Panc1 (cell line): ENCODE results near the gene CDYL2. TPM values are rescaled to one million over a fixed set of nuclear protein-coding genes. Genes with fewer than 3 reads are reported as not detected.

Experiments used
- ATAC-seq: fragments of 200-7000 bp; cut with Tn5 transposase; 2 replicates; pipeline ENCODE4 v1.9.1; 2020; ENCODE audit warnings: mild to moderate bottlenecking, moderate library complexity
- BruUV-seq: library from RNA; stranded (reverse); fragments of 400-500 nt; replicated peaks from 2 replicates; lab custom pipeline; 2021; lab: Mats Ljungman, UMichigan
- CTCF ChIA-PET: fragments of 300-600 bp; sonication (Branson Sonifier 250); formaldehyde crosslinking; loops from one replicate; lab custom pipeline; 2022; ENCODE audit warnings: antibody characterized with exemption; lab: Charles Lee
- POLR2A ChIA-PET: fragments of 300-600 bp; sonication (Branson Sonifier 250); formaldehyde crosslinking; loops from one replicate; lab custom pipeline; 2022; ENCODE audit warnings: antibody characterized with exemption; lab: Charles Lee
- DNase-seq: peaks from one replicate; pipeline ENCODE4 v3.0.0-alpha.2; 2010; ENCODE audit warnings: low read depth, low spot score
- H3K27ac ChIP-seq: 2 replicates; pipeline ENCODE4 v1.5.1; 2011; ENCODE audit warnings: mild to moderate bottlenecking, low read length, inconsistent platforms
- H3K27me3 ChIP-seq: fragments of 200-500 bp; sonication (Bioruptor generic); 2 replicates; pipeline ENCODE4 v1.6.0; 2014; ENCODE audit warnings: low read length, inconsistent platforms; ENCODE audit not compliant: control insufficient read depth, insufficient read depth
- H3K36me3 ChIP-seq: fragments of 200-500 bp; sonication (Bioruptor generic); 2 replicates; pipeline ENCODE4 v1.5.1; 2014; ENCODE audit warnings: inconsistent platforms, mild to moderate bottlenecking, low read length, moderate library complexity; ENCODE audit not compliant: control insufficient read depth, insufficient read depth
- H3K4me1 ChIP-seq: 2 replicates; pipeline ENCODE4 v1.5.1; 2011; ENCODE audit warnings: inconsistent platforms, mild to moderate bottlenecking, low read length, moderate library complexity; ENCODE audit not compliant: control insufficient read depth, insufficient read depth
- H3K4me3 ChIP-seq, 2 experiments: 2 replicates each; pipeline ENCODE4 v1.5.1; 2011 to 2012; ENCODE audit warnings: low read depth in 2 of 2, low read length in 2 of 2, mild to moderate bottlenecking in 2 of 2, inconsistent platforms in 1 of 2, moderate library complexity in 1 of 2
- H3K9me3 ChIP-seq: fragments of 200-500 bp; sonication (Bioruptor generic); 2 replicates; pipeline ENCODE4 v1.5.1; 2014; ENCODE audit warnings: low read depth, mild to moderate bottlenecking, inconsistent platforms, low read length, moderate library complexity; ENCODE audit not compliant: control insufficient read depth, insufficient read depth
- CTCF ChIP-seq: fragments of 450-650 bp; IDR thresholded peaks from 2 replicates; pipeline ENCODE4 v1.5.1; 2017; ENCODE audit warnings: mild to moderate bottlenecking
- POLR2AphosphoS5 ChIP-seq: IDR thresholded peaks from 2 replicates; pipeline ENCODE4 v1.6.1; 2012; ENCODE audit warnings: mild to moderate bottlenecking, low read depth, low read length, moderate library complexity
- SIN3A ChIP-seq: IDR thresholded peaks from 2 replicates; pipeline ENCODE4 v1.6.1; 2012; ENCODE audit warnings: low read depth, mild to moderate bottlenecking, low read length, moderate library complexity, borderline replicate concordance; ENCODE audit not compliant: insufficient read depth
- TCF7L2 ChIP-seq: IDR thresholded peaks from 2 replicates; pipeline ENCODE4 v1.6.1; 2011; ENCODE audit warnings: mild to moderate bottlenecking, low read depth, low read length, inconsistent platforms
- in situ Hi-C: cut with HindIII; loops from 2 replicates; pipeline ENCODE4 v1.10.0; 2016; ENCODE audit warnings: low sequenced_read_pairs, low pct_unique_long_range_greater_than_20kb
- intact Hi-C: fragments of 100-400 bp; cut with micrococcal nuclease; formaldehyde crosslinking; loops from one replicate; pipeline ENCODE4 v1.10.0; 2022; ENCODE audit not compliant: unreplicated experiment
- total RNA-seq: library from RNA; stranded (reverse); gene quantifications from one replicate; pipeline ENCODE4 v1.2.1, GENCODE V29; 2021; ENCODE audit not compliant: unreplicated experiment
- TF ChIP-seq, protein P1 (sequence below), 2 experiments: IDR thresholded peaks; 2 replicates each; pipeline ENCODE4 v1.6.1; 2011 to 2012; ENCODE audit warnings: low read depth in 2 of 2, control low read depth in 1 of 2, low read length in 1 of 2, mild to moderate bottlenecking in 1 of 2, moderate library complexity in 1 of 2; ENCODE audit not compliant: insufficient read depth in 1 of 2

Gene CDYL2
- total RNA-seq, 1 experiment from 2014 or later, result 6.1 TPM

DNA sequence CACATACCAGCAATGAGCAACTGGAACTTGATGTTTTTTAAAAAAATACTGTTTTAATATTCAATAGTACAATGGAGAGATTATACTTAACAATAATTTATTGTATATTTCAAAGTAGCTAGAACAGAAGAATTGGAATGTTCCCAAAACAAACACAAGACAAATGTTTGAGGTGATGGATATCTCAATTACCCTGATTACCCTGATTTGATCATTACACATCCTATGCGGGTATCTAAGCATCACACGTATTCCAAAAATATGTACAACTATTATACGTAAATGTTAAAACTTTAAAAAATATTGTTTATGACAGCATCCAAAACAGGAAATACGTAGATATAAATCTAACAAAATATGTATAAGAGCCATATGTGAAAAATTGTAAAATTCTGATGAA is 166.8 kb downstream of the CDYL2 start:
- ATAC-seq, result no peak
- TF ChIP-seq SIN3A, result no peak
- no peak for TF ChIP-seq POLR2AphosphoS5
- Histone ChIP-seq H3K4me1 (no peaks in the 10 kb centered on the region), H3K4me3 (no peak overlapping the region), H3K36me3 (no peaks in the 10 kb centered on the region), H3K9me3 (no peaks in the 10 kb centered on the region), H3K27ac (no peak overlapping the region), H3K27me3 (no peaks in the 10 kb centered on the region)
- intact Hi-C loops, result no loop called here
- ChIA-PET CTCF (no interaction called here), POLR2A (no interaction called here)
- in situ Hi-C loops, result no loop called here
- BruUV-seq, result no TSS peak
- no peak for DNase-seq

- no peak for TF ChIP-seq TCF7L2
- no peak for TF ChIP-seq POLR2AphosphoS5
- TF ChIP-seq SIN3A, result no peak
- TF ChIP-seq, protein P1, sequence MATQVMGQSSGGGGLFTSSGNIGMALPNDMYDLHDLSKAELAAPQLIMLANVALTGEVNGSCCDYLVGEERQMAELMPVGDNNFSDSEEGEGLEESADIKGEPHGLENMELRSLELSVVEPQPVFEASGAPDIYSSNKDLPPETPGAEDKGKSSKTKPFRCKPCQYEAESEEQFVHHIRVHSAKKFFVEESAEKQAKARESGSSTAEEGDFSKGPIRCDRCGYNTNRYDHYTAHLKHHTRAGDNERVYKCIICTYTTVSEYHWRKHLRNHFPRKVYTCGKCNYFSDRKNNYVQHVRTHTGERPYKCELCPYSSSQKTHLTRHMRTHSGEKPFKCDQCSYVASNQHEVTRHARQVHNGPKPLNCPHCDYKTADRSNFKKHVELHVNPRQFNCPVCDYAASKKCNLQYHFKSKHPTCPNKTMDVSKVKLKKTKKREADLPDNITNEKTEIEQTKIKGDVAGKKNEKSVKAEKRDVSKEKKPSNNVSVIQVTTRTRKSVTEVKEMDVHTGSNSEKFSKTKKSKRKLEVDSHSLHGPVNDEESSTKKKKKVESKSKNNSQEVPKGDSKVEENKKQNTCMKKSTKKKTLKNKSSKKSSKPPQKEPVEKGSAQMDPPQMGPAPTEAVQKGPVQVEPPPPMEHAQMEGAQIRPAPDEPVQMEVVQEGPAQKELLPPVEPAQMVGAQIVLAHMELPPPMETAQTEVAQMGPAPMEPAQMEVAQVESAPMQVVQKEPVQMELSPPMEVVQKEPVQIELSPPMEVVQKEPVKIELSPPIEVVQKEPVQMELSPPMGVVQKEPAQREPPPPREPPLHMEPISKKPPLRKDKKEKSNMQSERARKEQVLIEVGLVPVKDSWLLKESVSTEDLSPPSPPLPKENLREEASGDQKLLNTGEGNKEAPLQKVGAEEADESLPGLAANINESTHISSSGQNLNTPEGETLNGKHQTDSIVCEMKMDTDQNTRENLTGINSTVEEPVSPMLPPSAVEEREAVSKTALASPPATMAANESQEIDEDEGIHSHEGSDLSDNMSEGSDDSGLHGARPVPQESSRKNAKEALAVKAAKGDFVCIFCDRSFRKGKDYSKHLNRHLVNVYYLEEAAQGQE (IDR thresholded peaks at IDR 0.05; ENCODE audit: insufficient read depth in 1 of 2, low read depth in 2 of 2, low read length in 1 of 2), result no peak
- no peak for TF ChIP-seq CTCF
- POLR2A ChIA-PET, result no interaction called here
- Histone ChIP-seq H3K27me3 (no peaks in the 10 kb centered on the region), H3K27ac (no peak overlapping the region), H3K4me1 (no peaks in the 10 kb centered on the region), H3K9me3 (no peaks in the 10 kb centered on the region), H3K36me3 (no peaks in the 10 kb centered on the region), H3K4me3 (no peak overlapping the region)
- DNase-seq, result no peak
- in situ Hi-C loops, result no loop called here
- intact Hi-C loops, result no loop called here
- ATAC-seq, result no peak
- CTCF ChIA-PET, result interaction anchor here (0.5 kb wide), 1 partner anchor 16 kb away, joined by 3 read pairs; no protein-coding TSS in a partner anchor
- BruUV-seq, result no TSS peak
Measured at GRCh38 chr16:80631581-80631980, 172.8 kb downstream of the CDYL2 start.

DNA sequence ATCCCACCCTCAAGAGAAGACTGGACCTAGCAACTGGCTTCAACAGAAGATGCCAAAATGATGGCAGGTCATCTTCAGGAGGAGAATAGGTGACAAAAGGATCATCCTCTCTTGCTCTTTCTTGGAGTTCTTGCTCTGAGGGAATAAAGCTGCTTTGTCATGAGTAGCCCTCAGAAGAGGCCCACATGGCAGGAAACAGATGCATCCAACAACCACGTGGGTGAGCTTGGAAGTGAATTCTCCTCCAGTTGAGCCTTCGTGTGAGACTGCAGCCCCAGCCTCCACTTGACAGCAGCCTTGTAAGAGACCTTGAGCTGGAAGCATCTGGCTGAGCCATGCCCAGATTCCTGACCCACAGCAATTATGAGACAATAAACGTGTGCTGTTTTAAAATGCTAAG is 176.1 kb downstream of the CDYL2 start:
- DNase-seq (no peak), ATAC-seq (no peak)
- Histone ChIP-seq H3K36me3 (no peaks in the 10 kb centered on the region), H3K9me3 (no peaks in the 10 kb centered on the region), H3K4me1 (no peaks in the 10 kb centered on the region), H3K27me3 (no peaks in the 10 kb centered on the region), H3K4me3 (no peak overlapping the region), H3K27ac (no peak overlapping the region)
- intact Hi-C loops, result no loop called here
- in situ Hi-C loops, result no loop called here
- BruUV-seq, result no TSS peak
- POLR2A ChIA-PET, result no interaction called here
- TF ChIP-seq SIN3A (no peak), TCF7L2 (no peak), POLR2AphosphoS5 (no peak), CTCF (no peak)
- TF ChIP-seq, protein P1 (IDR thresholded peaks at IDR 0.05; ENCODE audit: insufficient read depth in 1 of 2, low read depth in 2 of 2, low read length in 1 of 2), result no peak
- CTCF ChIA-PET, result no interaction called here
